ENCODE results near the gene GAL3ST1. TPM values are rescaled to one million over a fixed set of nuclear protein-coding genes. Genes with fewer than 3 reads are reported as not detected.

Gene GAL3ST1
- polyA plus RNA-seq, 6 donors from 2014 or later, result 0.24 to 0.65 (median 0.49) TPM; not detected in 2

DNA sequence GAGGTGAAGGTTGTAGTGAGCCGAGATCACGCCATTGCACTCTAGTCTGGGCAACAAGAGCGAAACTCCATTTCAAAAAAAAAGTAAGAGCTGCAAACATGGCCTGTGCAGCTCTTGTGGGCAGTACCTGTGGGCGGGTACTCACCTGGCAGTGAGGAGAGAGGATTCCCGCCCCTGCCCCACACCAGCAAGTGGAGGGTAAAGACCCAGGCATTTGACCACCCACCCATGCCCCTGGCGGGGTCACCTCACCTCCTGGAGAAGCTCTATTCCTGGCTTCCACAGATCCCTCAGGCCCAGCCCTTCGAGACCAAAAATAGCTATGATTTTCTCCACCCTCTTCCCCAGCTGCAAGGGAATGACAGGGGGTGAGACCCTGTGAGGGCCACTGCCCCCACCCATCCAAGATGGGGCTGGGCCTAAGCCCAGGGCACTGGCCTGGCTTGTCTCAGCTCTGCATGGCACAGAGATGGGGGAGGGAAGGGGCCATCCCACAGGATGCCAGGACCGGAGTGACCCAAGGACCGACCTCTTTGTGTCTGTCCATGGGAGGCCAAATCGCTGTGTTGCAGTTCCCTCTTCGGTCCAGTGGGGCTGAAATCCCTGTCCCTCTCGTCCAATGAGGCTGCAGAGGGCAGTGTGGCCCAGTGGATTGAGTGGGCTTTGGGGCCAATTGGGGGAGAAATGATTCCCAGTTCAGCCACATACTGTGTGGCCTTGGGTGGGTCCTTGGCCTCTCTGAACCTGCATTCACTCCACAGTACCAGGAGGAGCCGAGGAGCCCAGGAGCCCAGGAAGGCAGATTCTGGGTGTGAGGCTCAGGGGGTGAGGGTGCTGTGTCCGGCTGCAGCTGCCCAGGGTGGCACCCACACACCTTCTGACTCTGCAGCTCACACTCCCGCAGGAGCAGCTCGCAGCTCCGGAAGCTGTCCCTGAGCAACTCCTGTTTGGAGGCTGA, 42.5 kb downstream of the GAL3ST1 start:
- H3K27ac Mint-ChIP-seq, result no peak overlapping the region
- H3K4me1 Mint-ChIP-seq, result no peaks in the 10 kb centered on the region
- H3K4me3 Mint-ChIP-seq, result no peak overlapping the region
- H3K27me3 Mint-ChIP-seq, result peaks cover 0 to 30% (median 22%) of the 10 kb centered on the region in 3 donors
- DNase-seq, result no peak
- H3K36me3 Mint-ChIP-seq, result no peaks in the 10 kb centered on the region
- no peak for ATAC-seq (ENCODE audit: low read depth in 2 of 2)
- H3K9me3 Mint-ChIP-seq, result no peaks in the 10 kb centered on the region

DNA sequence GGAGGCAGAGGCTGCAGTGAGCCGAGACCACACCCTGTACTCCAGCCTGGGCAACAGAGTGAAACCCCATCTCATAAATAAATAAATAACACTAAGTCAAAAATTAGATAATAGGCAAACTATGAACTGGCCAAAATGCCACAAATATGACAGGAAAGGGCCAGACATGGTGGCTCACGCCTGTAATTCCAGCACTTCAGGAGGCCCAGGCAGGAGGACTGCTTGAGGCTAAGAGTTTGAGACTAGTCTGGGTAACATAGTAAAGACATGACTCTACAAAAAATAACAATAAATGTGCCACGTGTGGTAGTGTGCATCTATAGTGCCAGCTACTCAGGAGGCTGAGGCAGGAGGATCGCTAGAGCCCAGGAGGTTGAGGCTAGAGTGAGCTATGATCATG, 47.8 kb downstream of the GAL3ST1 start:
- DNase-seq (no peak), ATAC-seq (ENCODE audit: low read depth in 2 of 2) (no peak)
- Mint-ChIP-seq H3K4me1 (no peaks in the 10 kb centered on the region), H3K27ac (no peak overlapping the region), H3K27me3 (peaks cover 10 to 45% (median 40%) of the 10 kb centered on the region in 3 donors), H3K36me3 (no peaks in the 10 kb centered on the region), H3K9me3 (no peaks in the 10 kb centered on the region), H3K4me3 (no peak overlapping the region)

DNA sequence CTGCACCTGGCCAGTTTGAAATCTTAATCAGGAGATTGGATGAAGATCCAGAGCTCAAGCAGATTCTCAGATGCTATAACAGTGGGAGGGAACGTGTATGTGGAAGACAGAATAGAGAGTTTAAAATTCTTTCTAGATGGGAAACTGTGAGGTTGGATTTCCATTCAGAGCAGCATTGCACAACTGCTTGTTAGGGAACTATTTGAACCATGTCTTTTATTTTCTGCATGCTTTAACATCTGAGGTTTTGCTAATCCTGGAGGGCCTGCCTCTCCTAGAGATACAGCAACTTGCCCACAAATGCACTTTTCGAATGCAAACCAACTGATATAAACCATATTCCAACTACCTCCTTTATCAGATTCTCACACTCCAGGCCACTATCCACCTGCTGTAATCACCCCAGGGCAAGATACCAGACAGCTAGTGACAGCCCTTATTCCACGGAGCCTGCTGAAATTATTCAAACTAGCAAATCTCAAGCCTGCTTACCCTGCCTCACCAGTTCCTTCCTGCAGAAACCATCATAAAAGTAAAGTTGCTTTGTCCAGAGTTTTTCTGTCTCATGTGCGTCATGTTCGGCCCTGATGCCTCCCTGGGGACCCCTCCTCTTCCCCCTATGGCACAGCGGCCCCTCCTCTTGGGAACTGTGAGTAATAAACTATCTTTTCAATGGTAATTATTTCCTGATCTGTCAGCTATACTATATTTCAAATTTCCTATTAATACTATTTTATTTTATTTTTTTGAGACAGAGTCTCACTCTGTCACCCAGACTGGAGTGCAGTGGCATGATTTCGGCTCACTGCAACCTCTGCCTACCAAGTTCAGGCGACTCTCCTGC, 50.6 kb downstream of the GAL3ST1 start:
- no peak for DNase-seq
- Mint-ChIP-seq H3K27ac (no peak overlapping the region), H3K4me3 (no peak overlapping the region), H3K36me3 (no peaks in the 10 kb centered on the region), H3K4me1 (no peaks in the 10 kb centered on the region), H3K9me3 (no peaks in the 10 kb centered on the region), H3K27me3 (peaks cover 10 to 43% (median 34%) of the 10 kb centered on the region in 3 donors)
- no peak for ATAC-seq (ENCODE audit: low read depth in 2 of 2)

DNA sequence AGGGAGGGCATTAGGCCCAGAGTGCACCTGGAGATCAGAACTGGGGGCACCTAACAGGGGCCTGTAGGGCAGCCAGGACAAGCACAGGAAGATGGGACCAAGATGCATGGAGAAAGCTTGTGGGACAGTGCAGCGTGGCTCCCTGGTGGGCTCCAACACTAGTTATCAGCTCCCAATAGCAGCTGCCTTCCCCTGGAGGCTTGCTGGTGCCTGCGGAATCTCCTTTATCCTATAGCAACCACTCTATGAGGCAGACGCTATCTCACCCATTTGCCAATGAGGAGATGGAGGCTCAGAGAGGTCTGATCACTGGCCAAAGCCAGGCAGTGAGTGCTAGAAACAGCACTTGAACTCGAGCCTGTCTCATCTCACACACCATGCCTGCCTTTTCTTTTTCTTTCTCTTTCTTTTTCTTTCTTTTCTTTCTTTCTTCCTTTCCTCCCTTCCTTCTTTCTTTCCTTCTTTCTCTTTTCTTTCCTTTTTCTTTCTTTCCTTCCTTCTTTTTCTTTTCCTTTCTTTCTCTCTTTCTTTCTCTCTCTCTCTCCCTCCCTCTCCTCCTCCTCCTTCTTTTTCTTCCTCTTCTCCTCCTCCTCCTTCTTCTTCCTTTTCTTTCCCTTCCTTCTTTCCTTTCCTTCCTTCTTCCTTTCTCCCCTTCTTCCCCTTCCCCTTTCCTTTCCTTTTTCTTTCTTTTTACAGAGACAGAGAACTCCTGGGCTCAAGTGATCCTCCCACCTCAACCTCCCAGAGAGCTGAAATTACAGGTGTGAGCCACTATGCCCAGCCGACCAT, 52.9 kb downstream of the GAL3ST1 start:
- no peak overlapping the region for H3K27ac Mint-ChIP-seq
- H3K27me3 Mint-ChIP-seq, result peaks cover 16 to 43% (median 36%) of the 10 kb centered on the region in 3 donors
- no peak for ATAC-seq (ENCODE audit: low read depth in 2 of 2)
- no peaks in the 10 kb centered on the region for H3K36me3 Mint-ChIP-seq
- H3K4me3 Mint-ChIP-seq, result peak overlapping the region in 1 of 8 donors; percentile 64
- no peaks in the 10 kb centered on the region for H3K9me3 Mint-ChIP-seq
- DNase-seq, result no peak
- no peaks in the 10 kb centered on the region for H3K4me1 Mint-ChIP-seq

DNA sequence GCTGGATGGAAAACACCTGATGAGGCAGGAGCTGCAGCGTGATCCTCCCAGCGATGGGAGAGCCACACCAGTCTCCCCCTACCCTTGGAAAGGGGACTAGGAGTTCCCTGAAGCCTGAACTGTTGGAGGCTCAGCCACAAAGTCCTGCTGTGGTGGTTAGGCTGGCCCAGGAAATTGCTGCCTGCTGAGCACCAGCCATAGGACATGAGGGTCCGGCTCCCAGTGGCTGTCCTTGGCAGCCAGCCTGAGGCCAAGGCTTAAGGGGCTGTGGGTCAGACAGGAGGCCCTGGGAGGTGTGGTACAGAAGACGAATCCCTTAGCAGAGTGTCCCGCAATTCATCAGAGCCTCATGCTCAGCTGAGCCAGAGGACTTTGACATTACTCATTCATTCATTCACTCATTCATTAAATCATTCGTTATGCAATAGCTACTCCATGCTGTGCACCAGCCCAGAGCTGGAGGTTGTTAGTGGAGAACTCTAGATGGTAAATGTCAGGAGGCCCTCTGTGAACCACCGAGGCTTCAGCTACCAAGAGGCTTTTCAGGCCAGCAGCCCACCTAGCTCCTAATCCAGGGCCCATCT, 54.5 kb downstream of the GAL3ST1 start:
- Mint-ChIP-seq H3K27ac (no peak overlapping the region), H3K36me3 (no peaks in the 10 kb centered on the region), H3K4me3 (no peak overlapping the region), H3K27me3 (peaks cover 19 to 44% (median 32%) of the 10 kb centered on the region in 3 donors), H3K4me1 (no peaks in the 10 kb centered on the region), H3K9me3 (no peaks in the 10 kb centered on the region)
- DNase-seq, result no peak
- no peak for ATAC-seq (ENCODE audit: low read depth in 2 of 2)

DNA sequence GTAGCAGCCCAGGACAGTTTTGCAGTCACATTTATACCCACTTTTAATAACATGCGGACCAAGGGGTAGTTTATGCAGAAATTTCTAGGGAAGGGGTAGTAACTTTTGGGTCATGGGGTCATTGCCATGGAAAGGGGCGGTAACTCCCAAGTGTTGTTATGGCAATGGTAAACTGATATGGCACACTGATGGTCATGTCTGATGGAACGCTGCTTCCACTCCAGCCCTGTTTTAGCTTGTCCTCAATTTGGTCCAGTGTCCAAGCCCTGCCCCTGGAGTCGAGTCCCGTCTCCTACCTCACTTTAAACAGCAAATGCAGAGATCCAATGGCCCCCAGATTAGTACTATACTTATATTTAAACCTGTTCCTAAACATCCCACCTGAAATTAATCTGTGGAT, 57.7 kb downstream of the GAL3ST1 start:
- H3K27ac Mint-ChIP-seq, result no peak overlapping the region
- no peaks in the 10 kb centered on the region for H3K4me1 Mint-ChIP-seq
- DNase-seq (no peak), ATAC-seq (ENCODE audit: low read depth in 2 of 2) (no peak)
- H3K27me3 Mint-ChIP-seq, result peaks cover 13 to 31% (median 27%) of the 10 kb centered on the region in 3 donors
- H3K36me3 Mint-ChIP-seq, result no peaks in the 10 kb centered on the region
- no peak overlapping the region for H3K4me3 Mint-ChIP-seq
- peaks cover 0 to 11% (median 3%) of the 10 kb centered on the region in 7 donors for H3K9me3 Mint-ChIP-seq

DNA sequence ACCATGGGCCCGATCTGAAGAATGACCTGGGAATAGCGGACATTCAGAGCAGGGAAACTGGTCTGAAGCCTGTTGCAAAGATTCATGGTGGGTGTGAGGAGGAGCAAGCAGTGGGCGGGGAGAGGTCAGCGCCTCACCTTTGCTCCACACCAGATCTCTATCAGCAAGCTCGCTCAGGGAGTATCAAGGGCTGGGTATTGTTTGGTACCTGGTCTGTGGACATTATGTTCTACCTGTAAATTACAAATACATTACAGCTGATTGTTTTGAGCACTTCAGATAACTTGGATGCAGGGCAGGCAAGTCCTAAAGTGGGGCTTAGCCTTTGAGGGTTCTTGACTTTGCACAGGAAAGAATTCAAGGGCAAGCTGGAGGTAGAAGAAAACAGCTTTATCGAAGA, 58.2 kb downstream of the GAL3ST1 start:
- ATAC-seq (ENCODE audit: low read depth in 2 of 2) (no peak), DNase-seq (no peak)
- Mint-ChIP-seq H3K4me3 (no peak overlapping the region), H3K4me1 (no peaks in the 10 kb centered on the region), H3K27ac (peak overlapping the region in 1 of 6 donors; percentile 44), H3K36me3 (no peaks in the 10 kb centered on the region), H3K27me3 (peaks cover 13 to 26% (median 25%) of the 10 kb centered on the region in 3 donors), H3K9me3 (peaks cover 0 to 13% (median 3%) of the 10 kb centered on the region in 7 donors)

DNA sequence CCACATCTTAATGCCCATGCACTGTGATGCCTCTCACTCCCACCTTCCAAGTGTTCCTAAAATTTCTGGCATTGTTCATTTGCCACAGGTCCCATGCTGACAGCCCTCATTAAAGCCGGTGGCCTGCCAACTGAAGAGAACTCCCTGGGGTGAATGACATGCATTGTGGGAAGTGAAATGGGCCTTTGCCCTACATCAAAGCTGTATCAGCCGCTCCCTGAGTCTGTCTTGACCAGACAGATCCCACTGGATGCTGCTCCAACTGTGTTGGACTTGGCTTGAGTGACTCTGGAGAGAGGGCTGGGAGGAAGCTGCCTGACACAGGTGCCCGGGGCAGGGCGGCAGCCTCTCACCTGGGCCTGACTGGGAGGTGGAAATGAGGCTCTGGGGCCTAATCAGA, 60.2 kb downstream of the GAL3ST1 start:
- no peak overlapping the region for H3K27ac Mint-ChIP-seq
- peaks cover 0 to 24% (median 3%) of the 10 kb centered on the region in 7 donors for H3K9me3 Mint-ChIP-seq
- no peaks in the 10 kb centered on the region for H3K4me1 Mint-ChIP-seq
- no peak for ATAC-seq (ENCODE audit: low read depth in 2 of 2)
- DNase-seq, result no peak
- H3K36me3 Mint-ChIP-seq, result no peaks in the 10 kb centered on the region
- H3K27me3 Mint-ChIP-seq, result peaks cover 13 to 32% (median 19%) of the 10 kb centered on the region in 3 donors
- H3K4me3 Mint-ChIP-seq, result no peak overlapping the region

DNA sequence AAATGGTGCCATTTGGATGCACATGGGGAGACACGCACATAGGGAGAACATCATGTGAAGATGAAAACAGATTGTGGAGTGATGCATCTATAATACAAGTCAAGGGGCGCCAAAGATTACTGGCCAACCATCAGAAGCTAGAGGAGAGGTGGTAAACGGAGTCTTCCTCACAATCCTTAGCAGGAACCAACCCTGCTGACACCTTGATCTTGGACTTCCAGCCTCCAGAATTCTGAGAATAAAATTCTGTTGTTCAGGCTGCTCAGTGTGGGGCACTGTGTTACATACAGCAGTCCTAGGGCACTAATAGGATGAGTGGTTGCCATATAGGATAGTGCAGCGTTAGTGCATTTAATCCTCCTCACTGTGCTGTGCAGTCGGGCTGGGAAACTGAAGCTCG, 61.0 kb downstream of the GAL3ST1 start:
- Mint-ChIP-seq H3K27me3 (peaks cover 13 to 28% (median 19%) of the 10 kb centered on the region in 3 donors), H3K9me3 (peaks cover 0 to 24% (median 3%) of the 10 kb centered on the region in 7 donors), H3K36me3 (no peaks in the 10 kb centered on the region), H3K27ac (no peak overlapping the region), H3K4me1 (no peaks in the 10 kb centered on the region), H3K4me3 (peak overlapping the region in 2 of 8 donors; percentile 3 to 6)
- DNase-seq (no peak), ATAC-seq (ENCODE audit: low read depth in 2 of 2) (no peak)

DNA sequence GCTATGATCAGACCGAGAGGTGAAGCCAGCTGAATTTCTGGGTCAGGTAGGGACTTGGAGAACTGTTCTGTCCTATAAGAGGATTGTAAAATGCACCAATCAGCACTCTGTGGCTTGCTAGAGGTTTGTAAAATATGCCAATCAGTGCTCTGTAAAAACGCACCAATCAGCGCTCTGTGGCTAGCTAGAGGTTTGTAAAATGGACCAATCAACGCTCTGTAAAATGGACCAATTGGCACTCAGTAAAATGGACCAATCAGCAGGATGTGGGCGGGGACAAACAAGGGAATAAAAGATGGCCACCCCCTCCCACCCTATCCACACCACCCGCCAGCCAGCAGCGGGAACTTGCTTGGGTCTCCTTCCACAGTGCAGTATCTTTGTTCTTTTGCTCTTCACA, 62.6 kb downstream of the GAL3ST1 start:
- Mint-ChIP-seq H3K4me3 (no peak overlapping the region), H3K9me3 (peaks cover 0 to 24% (median 3%) of the 10 kb centered on the region in 7 donors), H3K4me1 (no peaks in the 10 kb centered on the region), H3K27me3 (peaks cover 11 to 30% (median 24%) of the 10 kb centered on the region in 3 donors), H3K36me3 (no peaks in the 10 kb centered on the region), H3K27ac (no peak overlapping the region)
- no peak for DNase-seq
- ATAC-seq (ENCODE audit: low read depth in 2 of 2), result no peak

DNA sequence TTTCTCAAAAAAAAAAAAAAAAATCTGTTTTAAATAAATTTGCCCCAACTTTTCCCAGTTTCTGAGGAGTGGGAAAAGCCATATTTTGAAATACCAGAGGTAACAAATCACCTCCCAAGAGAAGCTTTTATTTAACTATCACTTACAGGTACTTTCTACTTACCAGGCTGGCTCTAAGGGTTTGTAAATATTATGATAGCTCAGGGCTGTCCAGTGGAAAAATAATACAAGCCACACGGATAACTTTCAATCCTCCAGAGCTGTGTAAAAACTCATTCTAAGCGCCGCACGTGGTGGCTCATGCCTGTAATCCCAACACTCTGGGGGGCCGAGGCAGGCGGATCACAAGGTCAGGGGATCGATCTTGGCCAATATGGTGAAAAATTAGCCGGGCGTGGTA, 63.4 kb downstream of the GAL3ST1 start:
- Mint-ChIP-seq H3K4me1 (no peaks in the 10 kb centered on the region), H3K36me3 (no peaks in the 10 kb centered on the region), H3K27me3 (peaks cover 9 to 33% (median 30%) of the 10 kb centered on the region in 3 donors)

DNA sequence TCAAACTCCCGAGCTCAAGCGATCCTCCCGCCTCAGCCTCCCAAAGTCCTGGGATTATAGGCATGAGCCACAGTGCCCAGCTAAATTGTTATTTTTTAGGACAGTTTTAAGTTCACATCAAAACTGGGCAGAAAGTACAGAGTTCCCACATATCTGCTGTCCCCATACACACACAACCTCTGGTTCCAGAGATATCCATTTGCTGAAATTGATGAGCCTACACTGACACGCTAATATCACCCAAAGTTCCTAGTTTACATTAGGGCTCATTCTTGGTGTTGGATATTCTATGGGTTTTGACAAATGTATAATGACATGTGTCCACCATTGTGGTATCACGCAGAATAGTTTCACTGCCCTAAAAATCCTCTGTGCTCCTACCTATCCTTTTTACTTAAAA, 66.2 kb downstream of the GAL3ST1 start:
- no peaks in the 10 kb centered on the region for H3K36me3 Mint-ChIP-seq
- H3K4me1 Mint-ChIP-seq, result no peaks in the 10 kb centered on the region
- peaks cover 15 to 46% (median 33%) of the 10 kb centered on the region in 3 donors for H3K27me3 Mint-ChIP-seq
- H3K9me3 Mint-ChIP-seq, result peaks cover 0 to 21% (median 2%) of the 10 kb centered on the region in 7 donors
- DNase-seq (no peak), ATAC-seq (ENCODE audit: low read depth in 2 of 2) (no peak)
- H3K4me3 Mint-ChIP-seq, result no peak overlapping the region
- H3K27ac Mint-ChIP-seq, result no peak overlapping the region

More for the DNA sequence above, 63.4 kb downstream of the GAL3ST1 start:
- Mint-ChIP-seq H3K27ac (no peak overlapping the region), H3K4me3 (no peak overlapping the region), H3K9me3 (peaks cover 0 to 24% (median 3%) of the 10 kb centered on the region in 7 donors)
- no peak for ATAC-seq (ENCODE audit: low read depth in 2 of 2)
- DNase-seq, result no peak
